ENCODE data around the gene FRMD4A.

GRCh38 chr10:13859979-13860654 is 470.6 kb downstream of the FRMD4A start:
- TF ChIP-seq LEF1 (IDR thresholded peaks at IDR 0.05; ENCODE audit: borderline replicate concordance) (no peak), CTBP1 (IDR thresholded peaks at IDR 0.05; ENCODE audit: borderline replicate concordance) (no peak), SP1 (IDR thresholded peaks at IDR 0.05) (no peak), FOXM1 (IDR thresholded peaks at IDR 0.05; ENCODE audit: borderline replicate concordance) (no peak), FOXK2 (IDR thresholded peaks at IDR 0.05) (no peak), ELF4 (IDR thresholded peaks at IDR 0.05) (no peak), TARDBP (IDR thresholded peaks at IDR 0.05) (no peak), HDGF (IDR thresholded peaks at IDR 0.05; ENCODE audit: borderline replicate concordance) (no peak), ARNT (IDR thresholded peaks at IDR 0.05) (no peak), ZNF384 (IDR thresholded peaks at IDR 0.05) (no peak)
- TF ChIP-seq, protein P1, sequence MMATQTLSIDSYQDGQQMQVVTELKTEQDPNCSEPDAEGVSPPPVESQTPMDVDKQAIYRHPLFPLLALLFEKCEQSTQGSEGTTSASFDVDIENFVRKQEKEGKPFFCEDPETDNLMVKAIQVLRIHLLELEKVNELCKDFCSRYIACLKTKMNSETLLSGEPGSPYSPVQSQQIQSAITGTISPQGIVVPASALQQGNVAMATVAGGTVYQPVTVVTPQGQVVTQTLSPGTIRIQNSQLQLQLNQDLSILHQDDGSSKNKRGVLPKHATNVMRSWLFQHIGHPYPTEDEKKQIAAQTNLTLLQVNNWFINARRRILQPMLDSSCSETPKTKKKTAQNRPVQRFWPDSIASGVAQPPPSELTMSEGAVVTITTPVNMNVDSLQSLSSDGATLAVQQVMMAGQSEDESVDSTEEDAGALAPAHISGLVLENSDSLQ (IDR thresholded peaks at IDR 0.05), result no peak
